Activated gamma-delta T cell treated with anti-CD3 and anti-CD28 coated beads, Interleukin-2, amount 50 U/mL, for 16 hours (primary cell): Measurements from ENCODE around the gene CACTIN.
A peak's percentile ranks its signal among the peaks of the same experiment; 100 is the strongest.
"Not testable (repeated sequence)": the region's sequence is repeated elsewhere in the genome, so short reads cannot be mapped to it uniquely, and the experiment has no call there.

Experiments used
- DNase-seq: peaks from one replicate; pipeline ENCODE4 v3.0.0-alpha.2; 2020; ENCODE audit warnings: low read depth

Gene CACTIN

DNA sequence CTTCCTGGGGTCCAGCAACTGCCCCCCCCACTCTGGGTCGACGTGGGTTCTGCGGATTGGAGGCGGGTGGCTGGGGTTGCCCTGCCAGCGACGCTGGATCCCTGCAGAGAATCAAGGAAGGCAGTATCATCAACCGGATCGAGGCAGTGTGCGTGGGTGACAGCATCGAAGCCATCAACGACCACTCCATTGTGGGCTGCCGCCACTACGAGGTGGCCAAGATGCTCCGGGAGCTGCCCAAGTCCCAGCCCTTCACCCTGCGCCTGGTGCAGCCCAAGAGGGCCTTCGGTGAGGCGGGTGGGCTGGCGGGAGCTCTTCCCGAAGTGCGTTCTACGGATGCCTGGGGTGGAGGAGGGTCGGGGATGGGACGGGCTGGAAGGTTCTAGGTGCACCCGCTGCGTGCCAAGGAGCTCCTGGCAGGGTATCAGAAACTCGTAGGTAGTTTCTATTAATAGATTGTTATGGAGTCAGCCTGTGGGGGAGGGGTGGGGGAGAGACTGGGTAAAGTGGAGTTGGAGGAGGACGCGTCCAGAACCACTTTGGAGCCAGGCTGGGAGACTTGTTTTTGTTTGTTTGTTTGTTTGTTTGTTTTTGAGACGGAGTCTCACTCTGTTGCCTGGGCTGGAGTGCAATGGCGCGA, 39.8 kb downstream of the CACTIN start:
- no peak for DNase-seq

DNA sequence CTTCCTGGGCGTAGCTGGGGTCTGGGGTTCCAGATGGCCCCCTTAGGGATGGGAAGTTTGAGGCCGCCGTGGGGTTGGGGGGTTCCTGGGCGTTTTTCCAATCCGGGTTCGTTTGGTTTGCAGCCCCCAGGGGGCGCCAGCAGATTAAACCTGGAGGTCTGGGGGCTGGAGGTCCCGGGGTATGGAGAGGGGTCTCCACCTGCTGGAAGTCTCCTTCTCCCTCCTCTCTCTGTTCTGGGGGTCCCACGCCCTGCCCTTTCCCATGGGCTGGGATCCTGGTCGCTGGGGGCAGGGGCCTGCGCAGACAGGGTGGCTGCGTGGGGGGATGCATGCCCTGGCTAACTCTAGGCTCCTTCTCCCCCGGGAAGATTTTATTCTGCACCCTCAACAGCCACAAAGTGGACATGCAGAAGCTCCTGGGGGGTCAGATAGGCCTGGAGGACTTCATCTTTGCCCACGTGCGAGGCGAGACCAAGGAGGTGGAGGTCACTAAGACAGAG, 40.4 kb downstream of the CACTIN start:
- peak; percentile 27 for DNase-seq

DNA sequence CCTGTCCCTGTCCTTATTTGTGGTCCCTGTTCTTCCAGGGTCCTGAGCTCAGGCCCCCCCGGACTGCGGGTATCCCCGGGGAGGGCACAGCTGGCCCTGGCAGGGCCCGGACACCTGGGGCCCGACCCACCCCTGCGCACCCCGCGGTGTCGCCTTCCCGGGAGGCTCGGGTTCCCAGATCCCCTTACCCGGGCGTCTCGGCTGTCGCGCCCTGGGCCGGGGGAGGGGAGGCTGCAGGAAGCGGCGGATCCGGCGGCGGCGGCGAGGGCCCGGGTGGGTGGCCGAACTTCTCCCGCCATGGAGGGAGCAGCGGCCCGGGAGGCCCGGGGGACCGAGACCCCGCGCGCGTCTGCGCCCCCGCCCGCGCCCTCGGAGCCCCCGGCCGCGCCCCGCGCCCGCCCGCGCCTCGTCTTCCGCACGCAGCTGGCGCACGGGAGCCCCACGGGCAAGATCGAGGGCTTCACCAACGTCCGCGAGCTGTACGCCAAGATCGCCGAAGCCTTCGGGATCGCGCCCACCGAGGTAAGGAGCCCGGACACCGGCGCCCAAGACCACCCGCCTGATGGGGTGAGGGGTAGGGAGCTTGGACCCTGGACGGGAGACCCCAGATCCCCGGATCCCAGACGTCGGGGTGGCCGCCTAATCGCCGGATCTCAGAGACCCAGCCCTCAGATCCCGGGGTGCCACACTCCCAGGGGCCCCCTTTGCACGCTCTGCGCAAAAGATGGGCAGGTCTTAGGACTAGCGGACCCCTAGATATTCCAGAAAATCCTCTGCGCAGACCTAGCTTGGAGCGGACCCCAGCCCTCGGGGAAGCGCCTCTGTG, 41.1 kb downstream of the CACTIN start, which contains the start of gene GIPC3:
TSS of gene GIPC3 (plus strand) at position 178 of the 826 bp plus-strand sequence. CDS start at position 298, 120 bp downstream.
- no peak for DNase-seq

DNA sequence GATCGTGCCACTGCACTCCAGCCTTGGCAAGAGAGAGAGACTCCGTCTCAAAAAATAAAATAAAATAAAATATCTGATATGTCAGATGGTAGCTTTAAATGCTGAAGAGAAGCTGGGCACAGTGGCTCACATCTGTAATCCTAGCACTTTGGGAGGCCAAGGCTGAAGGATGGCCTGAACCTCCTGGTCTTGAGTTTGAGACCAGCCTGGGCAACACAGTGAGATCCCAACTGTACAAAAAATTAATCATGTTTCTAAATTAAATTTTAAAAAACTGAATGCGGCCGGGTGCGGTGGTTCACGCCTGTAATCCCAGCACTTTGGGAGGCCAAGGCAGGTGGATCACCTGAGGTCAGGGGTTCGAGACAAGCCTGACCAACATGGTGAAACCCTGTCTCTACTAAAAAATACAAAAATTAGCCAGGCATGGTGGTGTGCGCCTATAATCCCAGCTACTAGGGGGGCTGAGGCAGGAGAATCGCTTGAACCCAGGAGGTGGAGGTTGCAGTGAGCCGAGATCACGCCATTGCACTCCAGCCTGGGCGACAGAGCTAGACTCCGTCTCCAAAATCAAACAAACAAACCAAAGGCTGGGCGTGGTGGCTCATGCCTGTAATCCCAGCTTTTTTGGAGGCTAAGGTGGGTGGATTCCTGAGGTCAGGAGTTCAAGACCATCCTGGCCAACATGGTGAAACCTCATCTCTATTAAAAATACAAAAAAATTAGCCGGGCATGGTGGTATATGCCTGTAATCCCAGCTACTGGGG, 42.4 kb downstream of the CACTIN start:
- DNase-seq, result not testable (repeated sequence)

DNA sequence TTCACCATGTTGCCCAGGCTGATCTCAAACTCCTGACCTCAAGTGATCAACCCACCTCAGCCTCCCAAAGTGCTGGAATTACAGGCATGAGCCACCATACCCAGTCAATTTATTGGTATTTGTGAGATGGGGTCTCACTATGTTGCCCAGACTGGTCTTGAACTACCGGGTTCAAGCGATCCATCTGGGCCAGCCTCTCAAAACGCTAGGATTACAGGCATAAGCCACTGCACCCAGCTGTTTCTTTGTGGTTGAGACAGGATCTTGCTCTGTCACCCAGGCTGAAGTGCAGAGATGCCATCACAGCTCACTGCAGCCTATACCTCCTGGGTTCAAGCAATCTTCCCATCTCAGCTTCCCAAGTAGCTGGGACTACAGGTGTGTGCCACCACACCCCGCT, 44.8 kb downstream of the CACTIN start:
- not testable (repeated sequence) for DNase-seq

DNA sequence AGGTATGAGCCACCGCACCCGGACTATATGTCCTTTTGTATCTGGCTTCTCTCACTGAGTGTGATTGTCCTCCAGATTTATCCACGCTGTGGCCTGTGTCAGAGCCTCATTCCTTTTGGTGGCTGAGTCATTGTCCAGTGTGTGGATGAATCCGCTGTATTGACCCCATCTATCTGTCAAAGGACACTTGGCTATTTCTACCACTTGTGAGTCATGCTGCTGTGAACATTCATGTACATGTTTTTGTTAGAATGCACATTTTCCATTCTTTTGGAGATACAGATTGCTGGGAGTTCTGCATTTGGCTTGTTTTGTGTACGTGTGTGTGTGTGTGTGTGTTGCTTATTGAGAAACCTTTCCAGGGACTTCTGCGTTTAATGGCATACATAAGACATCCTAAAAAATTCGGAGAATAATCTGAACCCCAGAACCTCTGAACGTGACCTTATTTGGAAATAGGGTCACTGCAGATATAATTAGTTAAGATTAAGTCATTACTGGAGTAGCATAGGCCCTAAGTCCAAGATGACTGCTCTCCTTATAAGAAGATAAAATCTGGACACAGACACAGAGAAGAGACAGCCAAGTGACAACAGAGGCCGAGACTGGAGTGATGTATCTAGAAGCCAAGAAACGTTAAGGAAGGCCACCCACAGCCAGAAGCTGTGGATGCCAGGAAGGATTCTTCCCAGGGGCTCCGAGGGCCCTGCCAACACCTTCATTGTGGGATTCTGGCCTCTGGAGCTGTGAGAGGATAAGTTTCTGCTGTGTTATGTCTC, 46.2 kb downstream of the CACTIN start:
- DNase-seq, result no peak

DNA sequence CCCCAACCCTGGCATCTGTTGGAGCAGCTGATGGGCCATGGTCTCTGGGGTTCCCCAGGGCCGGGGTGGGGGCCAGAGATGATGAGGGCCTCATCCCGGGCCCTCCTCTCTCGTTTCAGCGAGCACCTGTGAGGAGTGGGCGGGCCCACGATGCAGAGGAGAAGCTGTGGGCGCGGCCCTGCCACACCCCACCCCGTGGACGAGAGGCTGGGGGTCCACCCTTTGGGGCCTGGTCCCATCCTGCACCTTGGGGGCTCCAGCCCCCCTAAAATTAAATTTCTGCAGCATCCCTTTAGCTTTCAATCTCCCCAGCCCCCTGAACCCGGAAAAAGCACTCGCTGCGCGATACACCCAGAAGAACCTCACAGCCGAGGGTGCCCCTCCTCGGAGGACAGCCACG, 48.2 kb downstream of the CACTIN start:
- no peak for DNase-seq

DNA sequence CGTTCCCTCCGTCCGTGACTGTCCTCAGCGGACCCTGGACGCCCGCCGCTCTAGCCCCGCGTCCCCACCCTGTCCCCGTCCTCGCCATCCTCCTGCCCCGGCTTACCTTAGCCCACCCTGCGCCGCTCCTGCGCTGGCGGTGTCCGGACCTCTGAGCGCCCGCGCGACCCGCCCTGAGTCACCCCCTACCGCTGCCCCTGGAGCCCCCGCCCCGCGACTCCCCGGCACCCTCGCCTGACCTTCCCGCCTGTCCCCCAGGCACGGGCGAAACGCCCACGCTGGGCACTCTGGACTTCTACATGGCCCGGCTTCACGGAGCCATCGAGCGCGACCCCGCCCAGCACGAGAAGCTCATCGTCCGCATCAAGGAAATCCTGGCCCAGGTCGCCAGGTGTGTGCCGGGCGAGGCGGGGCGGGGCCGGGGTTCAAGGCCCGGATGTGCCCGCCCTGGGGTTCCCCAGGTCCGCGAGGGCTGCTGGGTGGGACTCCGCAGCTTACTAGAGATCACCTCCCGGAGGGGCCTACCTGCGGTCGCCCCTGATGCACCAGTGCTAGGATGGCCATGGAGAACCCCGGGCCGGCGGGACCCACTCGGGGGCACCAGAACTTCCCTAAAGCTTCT, 48.8 kb downstream of the CACTIN start:
- no peak for DNase-seq

DNA sequence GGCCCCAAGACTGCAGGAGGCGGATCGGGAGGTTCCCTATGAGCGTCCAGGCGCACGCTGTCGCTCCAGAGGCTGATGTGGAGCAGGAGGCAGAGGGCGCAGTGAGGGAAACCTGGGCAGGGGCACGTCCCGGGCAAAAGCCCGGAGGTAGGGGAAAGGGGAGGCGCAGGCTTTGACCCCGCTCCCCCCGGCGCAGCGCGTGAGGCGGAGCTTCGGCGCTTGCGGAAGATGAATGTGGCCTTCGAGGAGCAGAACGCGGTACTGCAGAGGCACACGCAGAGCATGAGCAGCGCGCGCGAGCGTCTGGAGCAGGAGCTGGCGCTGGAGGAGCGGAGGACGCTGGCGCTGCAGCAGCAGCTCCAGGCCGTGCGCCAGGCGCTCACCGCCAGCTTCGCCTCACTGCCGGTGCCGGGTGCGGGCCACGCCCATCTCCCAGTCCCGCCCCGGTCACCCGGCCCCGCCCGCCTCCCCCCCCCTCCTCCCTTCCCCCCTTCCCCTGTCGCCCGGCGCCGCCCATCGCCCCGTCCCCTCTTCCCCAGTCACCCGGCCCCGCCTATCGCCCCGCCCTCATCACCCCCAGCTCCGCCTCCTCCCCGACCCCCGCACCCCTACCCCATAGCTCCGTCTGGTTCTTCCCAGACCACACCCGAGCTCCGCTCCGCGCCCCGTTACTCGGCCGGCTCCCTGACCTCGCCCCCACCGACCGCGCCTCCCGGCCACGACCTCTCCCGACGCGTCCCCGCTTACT, 49.7 kb downstream of the CACTIN start:
- no peak for DNase-seq

DNA sequence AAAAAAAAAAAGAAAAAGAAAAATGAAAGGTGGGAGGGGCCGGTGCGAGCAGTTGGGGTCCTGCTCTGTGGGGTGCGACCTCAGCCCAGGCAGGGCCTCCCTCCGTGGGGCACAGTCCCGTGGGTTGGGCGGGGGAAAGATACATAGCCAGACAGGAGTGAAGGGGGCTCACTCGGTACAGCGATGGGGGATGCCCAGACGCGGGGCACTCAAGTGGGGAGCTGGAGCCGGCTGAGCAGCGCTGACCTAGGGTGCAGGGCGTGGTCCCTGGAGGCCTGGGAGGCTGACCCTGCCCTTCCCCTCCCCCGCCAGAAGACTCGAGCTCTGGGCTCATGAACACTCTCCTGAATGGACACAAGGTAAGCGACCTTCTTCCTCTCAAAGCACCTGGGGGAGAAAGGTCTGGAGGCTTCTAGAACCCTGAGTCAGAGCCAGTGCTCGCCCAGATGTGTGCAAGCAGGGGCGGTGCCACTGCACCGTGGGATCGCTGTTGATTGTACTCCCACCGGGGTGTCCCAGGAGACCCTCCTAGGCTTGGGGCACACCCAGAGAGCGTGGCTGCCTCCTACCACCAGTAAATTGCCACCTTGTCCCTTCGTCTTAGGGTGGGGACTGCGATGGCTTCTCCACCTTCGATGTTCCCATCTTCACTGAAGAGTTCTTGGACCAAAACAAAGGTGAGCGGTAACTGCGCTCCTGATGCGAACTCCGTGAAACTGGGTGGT, 50.5 kb downstream of the CACTIN start:
- no peak for DNase-seq

DNA sequence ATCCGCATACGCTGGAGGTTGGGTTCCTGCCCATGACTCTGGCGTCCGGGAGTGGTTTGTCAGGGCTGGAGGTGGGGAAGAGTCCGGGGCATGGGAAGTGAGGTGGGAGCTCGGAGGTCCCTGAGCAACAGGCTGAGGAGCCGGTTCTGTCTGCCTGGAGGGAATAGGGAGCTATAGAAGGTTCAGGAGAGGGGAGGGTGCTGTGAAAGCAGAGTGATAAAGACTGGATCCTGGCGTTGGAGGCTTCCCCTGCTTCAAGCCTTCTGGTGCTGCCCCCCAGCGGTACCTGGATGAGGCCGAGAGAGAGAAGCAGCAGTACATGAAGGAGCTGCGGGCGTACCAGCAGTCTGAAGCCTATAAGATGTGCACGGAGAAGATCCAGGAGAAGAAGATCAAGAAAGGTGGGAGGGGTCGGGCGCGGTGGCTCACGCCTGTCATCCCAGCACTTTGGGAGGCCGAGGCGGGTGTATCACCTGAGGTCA, 51.3 kb downstream of the CACTIN start:
- DNase-seq, result no peak

DNA sequence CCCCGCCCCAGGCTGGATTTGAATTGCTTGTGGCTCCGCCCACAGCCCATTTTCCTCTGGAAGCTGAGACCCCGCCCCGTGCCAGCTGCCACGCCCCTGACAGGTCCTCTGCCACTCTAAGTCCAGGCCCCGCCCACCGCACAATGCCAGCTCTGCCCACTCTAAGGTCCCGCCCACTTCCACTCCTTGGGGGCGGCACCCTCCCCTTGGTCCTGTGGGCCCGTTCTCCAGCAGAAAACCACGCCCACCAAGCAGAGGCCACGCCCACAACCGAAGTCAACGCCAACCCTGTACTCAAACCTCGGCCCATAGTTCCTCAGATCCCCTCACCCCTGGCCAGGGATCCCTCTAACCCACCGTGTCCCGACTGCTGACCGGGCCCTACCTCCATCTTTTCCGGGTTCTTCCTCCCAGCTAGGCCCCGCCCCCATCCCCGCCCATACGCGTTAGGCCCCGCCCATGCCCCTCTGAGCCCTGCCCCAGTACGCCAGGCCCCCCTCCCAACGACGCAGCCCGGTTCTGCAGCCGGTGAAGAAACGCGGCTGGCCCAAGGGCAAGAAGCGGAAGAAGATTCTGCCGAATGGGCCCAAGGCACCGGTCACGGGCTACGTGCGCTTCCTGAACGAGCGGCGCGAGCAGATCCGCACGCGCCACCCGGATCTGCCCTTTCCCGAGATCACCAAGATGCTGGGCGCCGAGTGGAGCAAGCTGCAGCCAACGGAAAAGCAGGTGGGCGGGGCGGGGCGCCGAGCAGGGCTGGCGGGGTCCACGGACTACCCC, 52.5 kb downstream of the CACTIN start:
- peak; percentile 59 for DNase-seq

DNA sequence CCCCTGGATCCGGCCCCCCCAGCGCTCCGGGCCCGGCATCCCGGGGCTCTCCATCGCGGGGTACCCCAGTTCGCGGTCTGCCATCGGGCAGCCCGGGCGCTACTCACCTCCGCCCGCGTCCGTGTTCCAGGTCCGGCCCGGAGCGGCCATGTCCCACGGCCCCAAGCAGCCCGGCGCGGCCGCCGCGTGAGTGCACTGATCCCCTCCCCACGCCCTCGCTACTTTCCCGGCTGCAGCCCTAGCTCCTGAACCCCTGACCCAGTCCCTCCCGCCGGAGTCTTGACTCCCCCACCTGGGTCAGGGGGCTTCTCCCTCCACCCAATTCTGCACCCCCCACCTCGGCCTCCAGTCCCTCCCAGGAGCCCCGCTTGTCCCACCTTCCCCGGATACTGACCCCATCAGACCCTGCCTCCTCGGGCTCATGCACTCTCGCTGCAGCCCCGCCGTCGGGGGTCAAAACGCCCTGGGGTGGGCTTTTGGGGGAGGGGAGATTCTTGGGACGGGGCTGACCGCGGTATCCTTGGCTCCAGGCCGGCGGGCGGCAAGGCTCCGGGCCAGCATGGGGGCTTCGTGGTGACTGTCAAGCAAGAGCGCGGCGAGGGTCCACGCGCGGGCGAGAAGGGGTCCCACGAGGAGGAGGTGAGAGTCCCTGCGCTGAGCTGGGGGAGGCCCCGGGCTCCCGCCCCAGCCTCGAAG, 53.3 kb downstream of the CACTIN start:
- DNase-seq, result no peak

DNA sequence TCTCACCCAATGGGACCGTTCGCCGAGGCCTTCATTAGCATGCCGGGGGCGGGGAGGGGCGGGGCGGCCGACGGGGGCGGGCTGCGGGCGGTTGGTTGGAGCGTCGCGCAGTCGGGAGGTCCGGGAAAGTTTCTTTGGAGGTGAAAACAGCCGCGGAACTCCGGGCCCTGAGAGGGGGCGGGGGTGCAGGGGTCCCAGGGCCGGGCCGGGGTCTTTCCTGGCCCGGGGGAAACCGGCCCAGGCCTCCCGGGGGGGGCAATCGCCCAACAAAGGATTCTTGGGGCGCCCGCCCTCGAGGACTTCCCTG, 53.8 kb downstream of the CACTIN start, which contains the start of gene HMG20B:
TSS of gene HMG20B (plus strand) at position 90 of the 307 bp plus-strand sequence. CDS start 366 bp downstream, outside the sequence.
- no peak for DNase-seq

DNA sequence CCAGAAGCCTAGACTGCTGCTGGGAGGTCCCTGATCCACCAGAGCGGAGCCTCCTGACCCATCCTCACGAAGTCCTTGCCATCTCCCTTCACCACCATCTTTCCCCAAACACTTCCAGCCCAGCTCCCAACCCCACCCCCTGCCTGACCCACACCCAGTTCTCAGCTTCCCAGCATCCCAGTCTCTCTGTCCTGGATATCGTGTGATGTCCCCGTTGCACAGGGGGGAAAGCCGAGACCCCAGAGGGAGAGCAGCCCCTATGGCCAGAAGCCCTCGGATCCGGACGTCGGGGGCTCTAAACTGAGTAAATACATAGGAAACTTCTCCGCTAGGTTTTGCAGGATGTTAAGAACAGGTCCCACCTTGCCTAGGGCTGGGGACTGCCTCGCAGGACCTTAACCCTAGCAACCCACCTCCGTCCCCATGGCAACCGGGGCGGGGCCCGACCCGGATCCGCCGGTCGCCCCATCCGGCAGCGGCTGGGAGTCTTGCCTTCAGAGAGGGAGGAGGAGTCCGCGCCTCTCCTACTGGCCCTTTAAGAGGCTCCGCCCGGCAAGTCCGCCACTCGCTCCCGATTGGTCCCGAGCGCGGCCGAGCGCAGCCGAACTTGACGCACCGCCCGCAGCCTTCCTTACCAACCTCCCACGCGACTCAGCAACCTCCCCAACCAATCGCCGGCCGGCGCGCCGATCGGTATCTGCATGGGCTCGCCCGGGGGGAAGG, 54.3 kb downstream of the CACTIN start:
- peak; percentile 99 for DNase-seq

DNA sequence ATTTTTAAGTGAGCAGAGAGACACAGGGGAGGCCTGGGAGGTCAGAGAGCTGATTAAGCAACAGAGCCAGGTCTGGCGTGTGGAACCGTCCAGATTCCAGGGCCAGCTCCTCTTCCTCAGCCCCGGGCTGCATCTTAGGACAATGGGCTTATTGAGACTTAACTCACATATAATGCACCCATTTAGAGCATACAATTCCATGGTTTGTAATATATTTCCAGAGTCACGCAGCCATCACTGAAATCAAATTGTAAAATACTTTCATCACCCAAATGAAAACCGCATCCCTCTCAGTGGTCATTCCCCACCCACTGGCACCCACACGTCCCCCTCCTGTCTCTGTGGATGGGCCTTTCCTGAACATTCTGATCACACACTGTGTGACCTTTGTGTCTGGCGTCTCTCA, 56.0 kb downstream of the CACTIN start:
- DNase-seq, result no peak

DNA sequence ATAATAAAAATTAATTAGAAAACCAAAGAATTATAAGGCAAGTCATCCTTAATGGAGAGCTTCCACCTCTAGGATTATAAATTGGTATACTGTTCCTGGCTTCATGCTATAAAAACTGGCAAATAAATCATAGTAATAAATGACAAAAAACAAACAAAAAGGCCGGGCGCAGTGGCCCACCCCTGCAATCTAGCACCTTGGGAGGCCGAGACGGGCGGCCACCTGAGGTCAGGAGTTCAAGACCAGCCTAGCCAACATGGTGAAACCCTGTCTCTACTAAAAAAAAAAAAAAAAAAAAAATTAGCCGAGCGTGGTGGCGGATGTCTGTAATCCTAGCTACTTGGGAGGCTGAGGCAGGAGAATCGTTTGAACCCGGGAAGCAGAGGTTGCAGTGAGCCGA, 56.5 kb downstream of the CACTIN start:
- not testable (repeated sequence) for DNase-seq

DNA sequence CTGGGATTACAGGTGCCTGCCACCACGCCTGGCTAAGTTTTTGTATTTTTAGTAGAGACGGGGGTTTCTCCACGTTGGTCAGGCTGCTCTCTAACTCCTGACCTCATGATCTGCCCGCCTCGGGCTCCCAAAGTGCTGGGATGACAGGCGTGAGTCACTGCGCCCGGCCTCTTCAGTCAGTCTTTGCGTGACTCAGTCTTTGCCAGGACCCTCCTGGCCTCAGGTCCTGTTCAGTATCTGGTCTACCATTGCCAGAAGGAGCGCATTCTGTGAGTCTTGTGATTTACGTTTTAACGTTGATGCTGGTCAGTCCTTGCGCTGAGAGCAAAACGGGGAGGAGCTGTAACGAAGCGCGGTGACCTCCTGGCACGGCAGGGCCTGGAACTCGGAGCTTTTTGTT, 61.5 kb downstream of the CACTIN start:
- no peak for DNase-seq
